NOMO-1 treated with DMSO at 0.1 percent for 48 hours (cell line): ENCODE data around the gene RBPJL.

ENCODE experiments used
- DNase-seq: peaks from one replicate; lab custom pipeline; 2025; ENCODE audit not compliant: unreplicated experiment; lab: John Stamatoyannopoulos, UW

Gene RBPJL

GRCh38 chr20:45316150-45317080, 9.8 kb downstream of the RBPJL start:
- DNase-seq, result no peak

GRCh38 chr20:45317826-45318225, 11.2 kb downstream of the RBPJL start:
- DNase-seq, result no peak

DNA sequence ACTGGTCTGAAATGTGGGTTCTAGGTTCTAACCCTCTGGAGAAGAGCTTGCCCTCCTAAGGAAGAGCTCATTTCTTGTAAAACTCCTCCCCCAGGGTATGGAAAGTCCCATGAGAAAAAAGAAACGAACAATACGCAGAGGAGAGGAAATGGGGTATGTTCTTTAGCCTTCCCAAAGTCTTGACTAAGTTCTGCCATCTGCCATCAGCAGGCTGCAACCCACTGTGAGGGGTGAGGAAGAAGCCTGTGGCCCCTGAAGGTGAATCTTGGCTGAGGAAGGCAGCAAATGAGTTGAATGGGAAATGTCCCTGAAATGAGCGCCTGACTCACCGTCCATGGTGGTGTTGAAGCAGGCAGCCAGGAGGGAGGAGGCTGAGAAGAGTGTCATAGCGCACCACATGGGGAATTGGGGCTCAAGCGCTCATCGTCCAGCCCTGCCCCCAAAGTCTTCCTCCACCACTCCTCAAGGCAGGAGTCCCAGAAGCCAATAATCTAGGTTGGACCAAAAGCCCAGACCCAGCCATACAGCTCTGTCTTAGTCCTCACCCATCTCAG, 11.8 kb downstream of the RBPJL start:
- DNase-seq, result no peak

DNA sequence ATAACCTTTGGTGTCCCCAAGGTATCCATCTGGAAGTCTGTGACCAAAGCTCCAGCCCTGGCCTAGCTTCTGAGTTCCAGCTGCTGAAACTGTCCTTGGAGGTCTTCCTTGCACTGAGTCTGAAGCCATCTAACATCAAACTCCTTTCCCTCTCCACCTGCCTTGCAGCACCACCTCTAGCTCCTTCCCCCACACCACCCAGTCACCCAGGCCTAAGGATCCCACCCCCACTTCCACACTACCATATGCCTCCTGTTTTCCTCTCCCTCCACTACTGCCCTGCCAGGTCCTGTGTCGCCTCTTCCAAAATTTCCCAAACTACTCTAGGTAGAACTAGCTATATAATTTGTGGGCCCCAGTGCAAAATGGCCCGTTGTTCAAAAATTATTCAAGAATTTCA, 12.3 kb downstream of the RBPJL start:
- no peak for DNase-seq

DNA sequence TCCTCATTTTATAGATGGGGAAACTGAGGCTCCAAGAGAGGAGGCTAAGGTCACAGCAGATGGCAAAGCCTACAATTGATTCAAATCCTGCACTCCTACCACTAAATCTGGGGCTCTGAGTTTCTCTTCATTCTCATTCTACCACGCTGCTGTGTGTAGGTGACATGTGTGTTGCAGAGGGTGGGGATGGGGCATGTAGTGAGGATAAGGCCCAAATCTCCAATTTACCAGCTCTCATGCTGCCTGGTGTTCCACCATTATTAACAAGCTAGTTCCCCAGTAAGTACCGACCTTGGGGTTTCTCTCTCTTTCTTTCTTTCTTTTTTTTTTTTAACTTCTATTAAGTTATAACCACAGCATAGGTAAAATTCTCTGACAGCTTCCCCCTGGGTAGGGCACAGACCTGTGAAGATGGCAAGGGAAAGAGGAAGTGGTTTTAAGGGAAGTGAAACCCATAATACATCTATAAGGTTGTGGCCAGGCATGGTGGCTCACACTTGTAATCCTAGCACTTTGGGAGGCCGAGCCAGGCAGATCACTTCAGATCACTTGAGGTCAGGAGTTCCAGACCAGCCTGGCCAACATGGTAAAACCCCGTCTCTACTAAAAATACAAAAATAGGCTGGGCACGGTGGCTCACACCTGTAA, 14.4 kb downstream of the RBPJL start:
- DNase-seq, result peak; percentile 93

DNA sequence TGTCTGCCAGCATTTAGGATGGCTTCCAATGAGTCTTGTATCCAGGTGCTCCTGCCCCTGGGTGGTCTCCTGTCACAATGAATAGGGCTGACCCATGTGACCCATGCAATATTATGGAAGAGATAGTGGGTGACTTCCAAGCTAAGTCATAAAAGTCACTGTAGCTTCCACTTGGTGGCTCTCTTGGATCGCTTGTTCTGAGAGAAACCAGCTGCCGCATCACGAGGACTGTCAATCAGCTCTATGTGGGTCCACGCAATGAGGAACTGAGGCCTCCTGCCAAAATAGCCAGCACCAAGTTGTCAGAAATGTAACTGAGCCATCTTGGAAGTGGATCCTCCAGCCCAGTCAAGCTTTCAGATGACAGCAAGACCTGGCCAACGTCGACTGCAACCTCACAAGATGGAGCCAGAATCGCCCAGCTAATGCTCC, 16.3 kb downstream of the RBPJL start:
- DNase-seq, result peak; percentile 89

DNA sequence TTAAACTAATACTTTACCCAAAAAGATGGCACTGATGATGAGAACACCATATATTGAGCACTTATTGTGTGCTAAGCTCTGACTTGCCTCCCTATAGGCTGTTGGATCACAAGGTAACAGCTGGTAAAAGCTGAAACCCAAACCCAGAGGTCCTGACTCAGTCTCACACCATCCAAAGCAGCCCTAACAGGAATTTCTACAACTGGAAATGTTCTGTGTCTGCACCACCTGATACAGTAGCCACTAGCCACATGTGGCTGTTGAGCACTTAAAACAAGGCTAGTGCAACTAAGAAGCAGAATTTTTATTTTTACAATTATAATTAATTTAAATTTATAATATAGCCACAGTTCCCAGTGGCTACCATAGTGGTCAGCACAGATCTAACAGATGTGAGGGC, 17.1 kb downstream of the RBPJL start:
- DNase-seq, result no peak

- DNase-seq, result no peak
Measured at GRCh38 chr20:45325371-45325770, 18.7 kb downstream of the RBPJL start.

DNA sequence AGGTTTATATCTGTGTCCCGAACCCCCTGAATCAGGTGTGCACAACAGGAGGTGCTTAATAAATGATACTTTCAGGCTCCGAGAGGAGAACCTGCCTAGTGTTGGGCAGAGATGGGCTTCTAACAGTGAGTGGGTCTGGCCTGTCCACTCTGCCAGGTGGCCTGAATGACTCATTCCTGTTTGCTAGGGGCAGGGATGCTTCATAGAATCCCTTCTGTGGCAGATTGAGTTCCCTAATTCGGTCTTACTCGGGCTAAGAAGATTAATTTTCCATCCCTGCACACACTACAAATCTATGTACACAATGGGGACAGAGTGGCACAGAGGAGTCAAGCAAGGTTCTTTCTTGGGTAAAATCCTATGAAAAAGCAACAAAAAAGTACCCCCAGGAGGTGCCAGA, 21.8 kb downstream of the RBPJL start:
- DNase-seq, result no peak

DNA sequence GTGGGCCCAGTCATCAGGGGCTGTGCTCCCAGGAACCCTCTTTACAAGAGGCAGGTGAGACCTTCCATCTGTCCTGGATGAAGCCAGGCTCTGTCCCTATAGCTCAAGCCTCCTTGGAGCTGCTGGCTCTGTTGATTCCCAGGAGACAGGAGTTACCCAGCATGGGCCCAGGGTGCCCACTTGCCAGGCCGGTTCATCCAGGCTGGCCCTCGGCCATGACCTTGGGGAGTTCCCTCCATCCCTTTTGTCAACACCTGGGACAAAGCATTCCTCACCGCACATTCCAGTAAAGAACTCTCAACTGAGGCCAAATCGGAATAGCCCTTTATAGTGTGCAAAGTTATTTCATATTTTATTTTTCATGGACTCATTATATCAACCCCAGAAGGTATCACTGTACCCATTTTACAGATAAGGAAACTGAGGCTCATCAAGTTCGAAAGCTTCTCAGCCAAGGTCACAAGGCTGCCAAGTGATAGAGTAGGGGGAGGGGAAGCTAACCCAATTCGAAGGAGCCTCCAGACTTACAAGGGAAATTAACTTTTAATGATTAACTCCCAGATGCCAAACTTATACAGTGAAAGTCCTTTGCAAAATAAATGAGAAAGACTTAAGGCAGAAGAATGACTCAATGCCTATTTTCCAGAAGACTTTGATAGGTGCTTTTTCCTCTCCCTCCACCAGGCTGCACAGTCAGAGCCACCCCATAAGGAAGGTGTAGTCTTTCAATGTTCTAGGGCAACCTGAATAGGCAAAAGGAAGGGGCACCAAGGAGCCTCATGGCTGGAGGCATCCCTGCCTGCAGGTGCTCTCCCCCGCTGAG, 23.1 kb downstream of the RBPJL start:
- DNase-seq, result no peak

- no peak for DNase-seq
Measured at GRCh38 chr20:45330476-45330875, 23.8 kb downstream of the RBPJL start.

DNA sequence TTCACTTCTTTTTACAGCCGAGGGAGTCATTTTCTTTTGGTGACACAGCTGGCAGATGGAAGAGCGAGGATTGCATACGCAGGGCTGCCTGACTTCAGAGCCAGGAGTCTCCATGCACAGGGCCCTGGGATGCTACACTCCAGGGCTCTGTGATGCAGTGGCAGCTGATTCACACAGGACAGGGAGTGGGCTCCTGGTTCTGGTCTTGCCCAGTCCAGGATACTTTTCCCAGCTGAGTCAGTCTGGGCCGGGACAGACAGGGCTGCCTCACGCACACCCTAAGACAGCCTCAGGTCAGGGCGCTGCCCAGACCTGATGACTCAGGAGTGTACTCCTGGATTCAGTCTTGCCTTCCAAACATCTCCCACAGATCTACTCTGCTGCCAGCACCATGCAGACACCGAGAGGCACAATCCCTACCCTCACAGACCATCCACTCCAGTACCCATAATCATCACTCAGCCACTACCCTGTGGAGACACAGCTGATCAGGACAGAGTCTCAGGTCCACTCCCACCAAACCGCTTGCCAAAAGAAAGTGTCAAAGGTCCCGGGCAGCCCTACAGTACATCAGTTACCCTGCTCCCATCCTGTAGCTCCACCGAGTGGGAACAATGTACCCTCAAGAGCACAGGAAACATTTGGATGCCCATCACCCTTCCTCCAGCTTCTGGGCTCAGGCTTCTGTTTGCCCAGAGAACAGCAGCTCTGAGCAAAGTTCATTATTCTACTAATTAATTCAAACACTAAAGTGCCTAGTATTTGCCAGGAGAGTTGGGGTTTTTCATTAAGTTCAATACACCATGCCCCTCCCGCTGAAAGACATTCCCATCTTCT, 30.1 kb downstream of the RBPJL start:
- no peak for DNase-seq

DNA sequence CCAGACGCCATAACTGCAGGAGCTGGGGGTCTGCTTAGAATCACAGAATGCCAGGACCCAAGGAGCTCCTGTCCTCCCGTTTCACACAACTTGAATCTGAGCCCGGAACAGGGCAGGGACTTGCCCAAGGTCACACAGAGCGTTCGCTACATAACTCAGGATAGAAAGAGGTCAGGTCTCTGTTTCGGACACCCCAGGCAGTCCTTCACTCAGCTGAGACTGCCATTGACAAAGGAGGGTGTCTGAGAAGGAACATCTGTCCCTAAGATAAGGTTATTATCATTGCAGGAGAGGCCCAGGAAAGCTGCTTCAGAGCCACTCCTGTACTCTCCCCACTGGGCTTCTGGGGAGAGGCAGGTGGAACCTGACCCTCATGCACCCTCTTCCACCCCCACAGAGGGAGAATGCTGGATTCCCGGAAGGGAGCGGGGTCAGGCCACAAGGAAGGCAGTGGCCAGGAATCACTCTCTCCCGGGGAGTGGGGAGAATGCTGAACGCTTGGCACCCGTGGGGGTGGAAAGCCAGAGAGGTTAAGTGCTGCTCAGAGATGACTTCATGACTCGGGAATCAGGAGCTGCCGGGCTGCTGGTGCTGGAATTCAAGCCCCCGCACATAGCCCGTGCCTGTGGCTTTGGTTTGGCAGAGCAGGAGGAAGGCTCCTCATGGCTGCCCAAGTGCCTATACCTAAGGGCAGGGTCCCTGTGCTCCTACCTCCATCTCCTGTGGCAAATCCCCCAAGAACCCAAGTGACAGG, 30.9 kb downstream of the RBPJL start:
- no peak for DNase-seq

DNA sequence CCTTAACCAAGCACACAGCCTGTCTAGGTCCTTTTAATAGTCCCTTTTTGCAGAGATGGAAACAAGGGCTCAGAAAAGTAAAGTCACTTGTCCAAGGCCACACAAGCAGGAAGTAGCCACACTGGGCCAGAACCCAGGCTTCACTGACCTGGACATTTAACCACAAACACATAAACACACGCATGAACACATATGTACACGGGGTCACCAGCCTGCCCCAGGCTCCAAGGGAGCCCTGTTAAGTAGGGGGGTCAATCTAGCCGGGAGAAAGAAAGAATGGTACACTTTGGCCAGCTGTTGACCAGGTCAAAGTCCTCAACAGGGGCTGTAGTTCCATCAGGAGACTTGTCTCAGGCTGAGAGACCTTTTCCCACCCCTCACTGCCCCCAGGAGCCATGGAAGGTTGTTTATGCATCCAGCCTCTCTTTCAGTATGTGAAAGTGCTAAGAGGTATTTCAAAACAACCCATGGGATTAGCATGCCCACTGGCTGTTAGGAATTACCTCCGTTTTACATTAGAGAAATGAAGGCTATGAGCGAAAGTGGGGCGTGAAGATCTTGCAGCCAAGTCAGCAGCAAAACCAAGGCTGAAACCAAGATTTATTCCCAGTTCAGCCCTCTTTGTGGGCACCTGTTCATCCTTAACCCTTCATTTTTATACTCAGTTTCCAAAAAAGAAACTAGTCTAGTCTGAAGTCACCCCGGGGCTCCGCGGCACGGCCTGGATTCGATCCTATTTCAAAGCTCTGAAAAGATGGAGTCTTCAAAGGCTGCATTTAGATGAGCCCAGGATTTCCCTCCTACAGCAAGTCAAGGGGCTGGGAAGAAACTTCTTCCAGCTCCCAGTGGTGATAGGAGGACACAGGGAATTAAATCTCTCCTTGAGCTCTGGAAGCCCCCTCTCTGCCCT, 31.7 kb downstream of the RBPJL start:
- no peak for DNase-seq

DNA sequence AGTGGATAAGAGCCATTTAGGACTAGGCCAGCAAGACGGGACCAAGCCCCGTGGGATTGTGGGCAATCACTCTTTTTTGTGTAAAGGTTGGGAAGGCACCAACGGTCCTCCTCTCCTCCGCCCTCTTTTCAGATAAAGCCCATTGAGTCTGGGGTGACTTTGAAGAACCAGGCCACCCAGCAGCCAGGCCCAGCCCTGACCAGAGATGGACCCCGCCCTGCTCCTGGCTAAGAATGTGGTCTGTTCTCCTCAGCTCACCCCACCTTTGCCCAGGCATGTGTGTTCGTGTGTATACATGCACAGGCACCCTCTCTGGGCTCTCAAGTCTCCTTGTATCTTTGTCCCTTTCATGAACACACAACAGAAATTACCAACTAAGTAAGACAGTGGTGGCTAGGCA, 32.4 kb downstream of the RBPJL start:
- DNase-seq, result no peak

DNA sequence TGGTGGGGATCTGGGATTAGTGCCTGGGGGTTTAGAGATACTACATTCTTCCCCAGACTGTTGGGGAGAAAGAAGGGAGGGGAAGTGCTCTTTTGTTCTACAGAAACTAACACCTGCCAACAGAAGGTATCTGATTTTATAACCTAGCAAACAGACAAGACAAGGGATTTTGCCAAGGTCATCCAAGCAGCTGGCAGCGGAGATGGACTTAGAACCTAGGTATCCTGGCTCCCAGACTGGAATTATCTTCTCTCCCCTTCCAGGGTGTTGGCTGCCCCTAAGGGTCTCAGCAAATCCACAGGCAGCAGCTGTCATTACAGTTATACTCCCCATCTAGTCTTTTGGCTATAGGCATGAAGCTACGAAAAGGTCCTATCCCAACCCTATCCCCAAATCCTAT, 33.2 kb downstream of the RBPJL start:
- no peak for DNase-seq

- no peak for DNase-seq
Measured at GRCh38 chr20:45340236-45340847, 33.7 kb downstream of the RBPJL start.

GRCh38 chr20:45340951-45341350, 34.3 kb downstream of the RBPJL start:
- no peak for DNase-seq
